HG02938 (cell line): Measurements from ENCODE around the gene ANKRD50.

Experiments used
- ATAC-seq: cut with Tn5 transposase; IDR thresholded peaks from one replicate; pipeline ENCODE4 v1.9.1; 2021; ENCODE audit warnings: mild to moderate bottlenecking, moderate library complexity; ENCODE audit not compliant: unreplicated experiment

ANKRD50 gene

DNA sequence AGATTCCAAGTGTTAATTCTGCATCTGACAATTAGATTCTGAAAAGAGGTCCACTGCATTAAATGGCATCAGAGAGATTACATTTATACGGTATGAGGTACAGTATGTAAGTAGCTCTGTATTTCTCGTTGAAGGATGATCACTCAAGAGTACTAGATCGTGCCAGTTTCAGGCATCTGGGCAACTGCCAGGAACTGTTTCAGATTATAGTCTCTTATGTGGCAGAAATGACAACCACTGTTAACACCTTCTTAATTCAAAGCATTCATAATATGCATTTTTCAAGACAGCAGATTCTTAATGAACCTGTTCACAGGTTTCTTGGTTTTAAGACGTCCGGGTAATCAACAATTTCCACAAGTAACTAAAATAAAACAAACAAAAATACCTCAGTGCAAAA, 1.6 kb downstream of the ANKRD50 start:
- ATAC-seq, result no peak

DNA sequence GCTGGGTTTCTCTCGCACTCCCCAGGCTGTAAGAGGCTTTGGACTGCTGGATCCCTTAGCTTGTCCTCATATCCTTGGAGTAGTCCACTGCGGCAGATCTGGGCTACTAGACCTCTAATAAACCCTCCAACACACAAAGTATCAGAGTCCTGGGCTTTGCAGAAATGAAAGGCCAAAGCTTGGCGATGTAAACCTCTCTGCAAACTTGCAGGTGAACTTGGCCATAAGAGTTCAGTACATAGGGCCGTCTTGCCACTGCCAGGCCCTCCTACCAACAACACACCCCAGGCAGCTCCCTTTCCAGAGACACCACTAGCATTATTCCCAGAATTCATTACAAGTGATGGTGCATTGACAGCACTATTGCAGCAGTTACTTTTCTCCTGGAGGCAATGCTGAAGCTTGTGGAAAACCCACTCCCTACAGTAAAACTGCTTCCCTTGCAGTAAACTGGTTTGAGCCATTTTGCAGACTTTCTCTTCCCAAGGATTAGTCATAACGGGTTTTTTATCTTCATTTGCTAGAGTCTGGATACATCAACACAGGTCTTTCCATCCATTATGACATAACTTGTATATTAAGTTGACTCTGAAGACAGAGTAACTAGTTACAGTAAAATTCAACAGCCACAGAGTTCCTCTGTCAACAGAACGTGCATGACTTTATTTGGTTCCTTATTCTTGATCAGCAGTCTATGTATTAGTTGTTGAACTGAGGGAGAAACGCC, 2.4 kb downstream of the ANKRD50 start:
- ATAC-seq, result no peak

- ATAC-seq, result no peak
Measured at GRCh38 chr4:124708517-124709300, 3.8 kb downstream of the ANKRD50 start.

GRCh38 chr4:124705393-124705792, 7.1 kb downstream of the ANKRD50 start:
- ATAC-seq, result no peak

- no peak for ATAC-seq
Measured at GRCh38 chr4:124703154-124703553, 9.4 kb downstream of the ANKRD50 start.

DNA sequence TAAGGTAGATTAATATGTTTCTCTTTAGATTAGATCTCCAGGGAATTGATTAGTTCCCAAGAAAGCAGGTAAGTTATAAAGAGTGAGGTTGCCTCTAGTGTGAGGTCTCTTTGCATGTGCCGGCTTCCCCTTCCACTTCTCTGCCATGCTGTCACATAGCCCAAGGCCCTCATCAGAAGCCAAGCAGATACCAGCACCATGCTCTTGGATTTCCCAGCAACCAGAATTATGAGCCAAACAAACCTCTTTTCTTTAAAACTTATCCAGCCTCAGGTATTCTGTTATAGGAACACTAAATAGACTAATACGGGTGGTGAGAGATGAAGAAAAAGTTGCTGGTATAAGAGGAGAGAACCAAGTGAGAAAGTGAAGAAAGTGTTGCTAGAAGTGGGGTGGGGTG, 15.1 kb downstream of the ANKRD50 start:
- ATAC-seq, result no peak

- no peak for ATAC-seq
Measured at GRCh38 chr4:124696182-124696581, 16.4 kb downstream of the ANKRD50 start.

DNA sequence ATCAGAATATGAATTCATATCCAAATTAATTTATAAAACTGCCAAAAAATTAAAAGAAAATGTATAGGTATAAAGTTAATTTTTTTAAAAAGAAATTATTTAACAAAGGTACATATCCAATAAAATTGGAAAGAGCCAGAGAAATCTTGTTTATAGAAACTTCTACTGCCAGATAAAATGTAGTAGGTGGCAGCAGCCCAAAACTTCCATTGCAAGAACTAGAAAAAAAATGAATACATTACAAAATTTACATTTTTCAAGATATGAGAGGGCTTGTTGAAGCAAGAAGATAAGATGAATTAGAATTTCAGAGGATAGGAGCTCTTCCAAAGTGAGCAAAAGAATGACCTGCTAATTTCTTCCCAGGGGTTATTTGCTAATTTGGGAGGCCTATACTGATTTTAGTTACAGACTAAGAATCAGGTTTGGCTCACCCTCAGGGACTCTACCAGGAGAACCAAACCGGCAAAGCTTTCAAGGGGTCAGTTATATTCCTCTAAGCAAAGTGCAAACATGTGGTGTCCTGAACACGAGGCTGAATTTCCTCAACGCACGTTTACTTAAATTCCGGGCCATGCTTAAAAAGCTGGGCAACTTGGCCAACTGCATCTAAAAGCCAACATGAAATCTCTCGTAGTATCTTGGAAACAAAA, 17.5 kb downstream of the ANKRD50 start:
- no peak for ATAC-seq

GRCh38 chr4:124694306-124694705, 18.2 kb downstream of the ANKRD50 start:
- ATAC-seq, result no peak

- no peak for ATAC-seq
Measured at GRCh38 chr4:124691801-124692200, 20.7 kb downstream of the ANKRD50 start.

- no peak for ATAC-seq
Measured at GRCh38 chr4:124686279-124686678, 26.3 kb downstream of the ANKRD50 start.

DNA sequence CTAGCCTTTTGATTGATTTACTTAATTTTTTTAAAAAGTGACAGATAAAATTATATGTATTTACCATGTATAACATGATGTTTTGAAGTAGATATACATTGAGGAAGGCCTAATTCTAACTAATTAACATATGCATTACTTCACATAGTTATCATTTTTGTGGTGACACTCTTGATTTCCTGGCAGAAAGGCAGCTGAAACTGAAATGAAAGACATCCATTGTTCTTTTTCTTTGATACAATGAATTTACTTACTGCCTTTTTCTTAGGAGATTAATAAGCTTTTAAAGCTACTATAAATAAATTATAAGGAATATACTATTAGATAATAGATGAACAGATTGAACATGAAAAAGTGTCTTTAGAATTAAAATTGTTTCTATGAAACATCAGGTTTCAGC, 26.7 kb downstream of the ANKRD50 start:
- no peak for ATAC-seq

DNA sequence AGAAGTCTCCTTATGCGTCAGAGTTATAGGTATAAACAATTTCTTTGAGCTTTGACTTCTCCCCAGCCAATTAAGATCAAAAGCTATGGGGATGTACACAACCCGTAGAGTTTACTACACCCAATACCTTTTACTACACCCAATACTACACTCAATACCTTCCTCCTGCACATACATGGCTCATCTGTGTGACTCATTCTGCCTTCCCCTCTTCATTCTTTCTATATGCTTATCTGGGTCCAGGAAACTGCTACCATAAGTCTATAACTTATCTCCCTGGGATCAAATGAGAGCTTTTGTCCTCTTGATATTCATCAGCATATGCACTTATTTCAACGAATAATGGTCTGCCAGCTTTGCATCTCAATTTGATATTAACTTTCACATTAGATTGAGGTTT, 28.2 kb downstream of the ANKRD50 start:
- ATAC-seq, result no peak

GRCh38 chr4:124682384-124682783, 30.1 kb downstream of the ANKRD50 start:
- no peak for ATAC-seq

- no peak for ATAC-seq
Measured at GRCh38 chr4:124666496-124666895, 46.0 kb downstream of the ANKRD50 start.

GRCh38 chr4:124658795-124659194, 53.7 kb downstream of the ANKRD50 start:
- ATAC-seq, result no peak

GRCh38 chr4:124650614-124651013, 61.9 kb downstream of the ANKRD50 start:
- ATAC-seq, result no peak

- no peak for ATAC-seq
Measured at GRCh38 chr4:124647599-124647998, 64.9 kb downstream of the ANKRD50 start.

GRCh38 chr4:124644621-124645020, 67.9 kb downstream of the ANKRD50 start:
- no peak for ATAC-seq

GRCh38 chr4:124642846-124643245, 69.7 kb downstream of the ANKRD50 start:
- ATAC-seq, result no peak

- peak; percentile 62 for ATAC-seq
Measured at GRCh38 chr4:124641715-124642381, 70.7 kb downstream of the ANKRD50 start.
